B cell (primary cell): ENCODE measurements around the gene EXOC3L2. TPM values are rescaled to one million over a fixed set of nuclear protein-coding genes. Genes with fewer than 3 reads are reported as not detected.
"Not testable (repeated sequence)": the region's sequence is repeated elsewhere in the genome, so short reads cannot be mapped to it uniquely, and the experiment has no call there.

Experiments used
- ATAC-seq: fragments of 200-7000 bp; cut with Tn5 transposase; one replicate; pipeline ENCODE4 v1.10.0; 2021; ENCODE audit warnings: low read depth, mild to moderate bottlenecking, moderate number of reproducible peaks, moderate library complexity
- CTCF ChIA-PET: fragments of 350-600 bp; sonication (Branson Sonifier 250); formaldehyde crosslinking; loops from one replicate; lab custom pipeline; 2021; ENCODE audit warnings: antibody characterized with exemption, inconsistent platforms; lab: Charles Lee
- POLR2A ChIA-PET: fragments of 350-600 bp; sonication (Branson Sonifier 250); formaldehyde crosslinking; loops from one replicate; lab custom pipeline; 2021; ENCODE audit warnings: antibody characterized with exemption; lab: Charles Lee
- DNase-seq: peaks from one replicate; pipeline ENCODE4 v3.0.0; 2013
- H2AFZ ChIP-seq: 2 replicates; pipeline ENCODE4 v1.6.1; 2012; ENCODE audit warnings: mild to moderate bottlenecking, low read depth, low read length; ENCODE audit not compliant: insufficient read depth, poor library complexity, severe bottlenecking
- H3K27ac ChIP-seq, 2 donors: 1 replicate in 1 of 2; 2 replicates in 1 of 2; pipeline ENCODE4 v1.5.1; 2012 to 2013; ENCODE audit warnings: low read length in 2 of 2, mild to moderate bottlenecking in 2 of 2, moderate library complexity in 1 of 2
- H3K27me3 ChIP-seq, 4 experiments: fragments of 200-600 bp in 1 of 4; sonication (generic) in 1 of 4; replicated peaks in 1 of 4; 1 replicate in 2 of 4; 2 replicates in 2 of 4; pipeline versions ENCODE4 v1.6.1 to v1.7.0; 2013 to 2016; ENCODE audit warnings: low read length in 3 of 4, mild to moderate bottlenecking in 2 of 4, mixed read lengths in 1 of 4, moderate library complexity in 1 of 4; ENCODE audit not compliant: insufficient read depth in 4 of 4, control insufficient read depth in 3 of 4; ENCODE audit errors: control extremely low read depth in 1 of 4
- H3K36me3 ChIP-seq, 2 experiments: replicated peaks in 1 of 2; 1 replicate in 1 of 2; 2 replicates in 1 of 2; pipeline versions ENCODE4 v1.6.1 to v1.7.1; 2013; ENCODE audit warnings: low read length in 1 of 2; ENCODE audit not compliant: insufficient read depth in 2 of 2, control insufficient read depth in 1 of 2; ENCODE audit errors: control extremely low read depth in 1 of 2, extremely low read depth in 1 of 2
- H3K4me1 ChIP-seq, 2 donors: fragments of 200-600 bp in 1 of 2; sonication (generic) in 1 of 2; 1 replicate in 1 of 2; 2 replicates in 1 of 2; pipeline versions ENCODE4 v1.5.1 to v1.6.1; 2013 to 2017; ENCODE audit warnings: low read length in 2 of 2; ENCODE audit not compliant: control insufficient read depth in 2 of 2, insufficient read depth in 2 of 2
- H3K4me2 ChIP-seq: replicated peaks from 2 replicates; pipeline ENCODE3; 2012; ENCODE audit warnings: mild to moderate bottlenecking, low read depth, low read length; ENCODE audit not compliant: poor library complexity, severe bottlenecking
- H3K4me3 ChIP-seq, 5 experiments: fragments of 200-600 bp in 1 of 5; sonication (generic) in 1 of 5; 1 replicate in 3 of 5; 2 replicates in 2 of 5; pipeline versions ENCODE4 v1.5.1 to v1.7.0; 2011 to 2016; ENCODE audit warnings: low read length in 4 of 5, mild to moderate bottlenecking in 4 of 5, low read depth in 2 of 5, control low read depth in 1 of 5, moderate library complexity in 1 of 5; ENCODE audit not compliant: insufficient read depth in 1 of 5; ENCODE audit errors: control extremely low read depth in 1 of 5, extremely low read depth in 1 of 5
- H3K79me2 ChIP-seq: fragments of 200-600 bp; sonication (generic); one replicate; pipeline ENCODE4 v1.6.0; 2016; ENCODE audit warnings: low read length; ENCODE audit not compliant: control insufficient read depth, insufficient read depth
- H3K9ac ChIP-seq: fragments of 200-600 bp; sonication (generic); 2 replicates; pipeline ENCODE4 v1.6.1; 2017; ENCODE audit warnings: mild to moderate bottlenecking, low read length, moderate library complexity
- H3K9me3 ChIP-seq, 3 donors: one replicate each; pipeline versions ENCODE4 v1.6.1 to v1.7.1; 2013; ENCODE audit warnings: low read length in 2 of 3; ENCODE audit not compliant: control insufficient read depth in 2 of 3, insufficient read depth in 1 of 3; ENCODE audit errors: control extremely low read depth in 1 of 3
- H4K20me1 ChIP-seq: 2 replicates; pipeline ENCODE4 v1.6.0; 2012; ENCODE audit warnings: mild to moderate bottlenecking, low read length; ENCODE audit not compliant: insufficient read depth, control insufficient read depth, poor library complexity, severe bottlenecking
- H3K27ac Mint-ChIP-seq: one replicate; pipeline ENCODE4 v1.8.0; 2021; ENCODE audit warnings: mixed read lengths
- H3K27me3 Mint-ChIP-seq: one replicate; pipeline ENCODE4 v1.8.0; 2021; ENCODE audit warnings: mixed read lengths
- H3K4me1 Mint-ChIP-seq: one replicate; pipeline ENCODE4 v1.8.0; 2021; ENCODE audit warnings: mixed read lengths
- H3K4me3 Mint-ChIP-seq: one replicate; pipeline ENCODE4 v1.8.0; 2021; ENCODE audit warnings: mixed read lengths
- H3K9me3 Mint-ChIP-seq: one replicate; pipeline ENCODE4 v1.8.0; 2022; ENCODE audit warnings: mixed read lengths; ENCODE audit not compliant: insufficient read depth
- EZH2 ChIP-seq: IDR thresholded peaks from 2 replicates; pipeline ENCODE4 v1.6.1; 2012; ENCODE audit warnings: borderline replicate concordance, low read depth, mild to moderate bottlenecking, moderate library complexity, low read length; ENCODE audit not compliant: insufficient read depth, poor library complexity, severe bottlenecking
- WGBS: methylation state at CpG from one replicate; pipeline ENCODE4 v1.1.5; 2013; ENCODE audit warnings: missing lambda C conversion rate; ENCODE audit not compliant: insufficient coverage; 5-methylcytosine and 5-hydroxymethylcytosine counted together
- intact Hi-C: fragments of 100-400 bp; cut with micrococcal nuclease; formaldehyde crosslinking; loops from one replicate; pipeline ENCODE4 v1.10.0; 2022
- polyA plus RNA-seq: library from polyadenylated mRNA; depleted of rRNA; stranded (reverse); fragments of >200 nt; gene quantifications from 2 replicates; pipeline ENCODE4 v1.2.3, GENCODE V29; 2012
- total RNA-seq, 2 donors: library from RNA; stranded (reverse); fragments of 120-200 nt in 1 of 2; gene quantifications; 1 replicate in 1 of 2; 2 replicates in 1 of 2; pipeline versions ENCODE4 v1.2.3 to v1.2.4, GENCODE V29; 2013 to 2022
- TF ChIP-seq, protein P1 (sequence below): fragments of 200-600 bp; IDR thresholded peaks from one replicate; pipeline ENCODE4 v1.8.0; 2022; ENCODE audit warnings: antibody characterized with exemption, mild to moderate bottlenecking

The EXOC3L2 gene
- total and polyA plus RNA-seq, 2 donors (not counting 1 experiment from before 2014, with no cell fraction given): not detected

DNA sequence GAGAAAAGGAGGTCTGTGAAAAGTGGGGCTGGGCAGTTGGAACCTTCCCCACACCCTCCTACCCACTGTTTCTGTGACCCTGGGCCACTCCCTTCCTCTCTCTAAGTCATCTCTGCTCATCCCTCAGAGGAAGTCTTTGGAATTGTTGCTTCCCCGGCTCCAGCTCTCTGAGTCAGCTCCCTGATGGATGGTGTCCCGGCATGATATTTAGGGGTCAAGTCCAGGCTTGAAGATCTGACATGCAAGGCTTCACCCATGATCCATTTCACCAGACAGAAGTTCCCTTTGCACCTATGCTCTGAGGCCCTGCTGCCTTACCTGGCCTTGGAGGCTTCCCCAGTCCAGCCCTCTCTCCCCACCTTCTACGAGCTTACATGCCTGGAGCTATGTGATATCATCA lies 13.3 kb downstream of the EXOC3L2 start:
- H3K4me1 ChIP-seq: peaks cover 10 to 13% of the 10 kb centered on the region in 2 donors
- DNase-seq (no peak), ATAC-seq (no peak)
- peaks cover 0 to 18% (median 2%) of the 10 kb centered on the region in 4 experiments for H3K27me3 ChIP-seq
- H4K20me1 ChIP-seq: no peaks in the 10 kb centered on the region
- H3K27me3 Mint-ChIP-seq: peaks cover 28% of the 10 kb centered on the region
- H3K4me3 ChIP-seq: no peak overlapping the region
- intact Hi-C loops: no loop called here
- H3K9ac ChIP-seq: no peak overlapping the region
- no peaks in the 10 kb centered on the region for H3K9me3 ChIP-seq
- no peaks in the 10 kb centered on the region for H3K9me3 Mint-ChIP-seq
- 78% methylated on average over 3 of the region's 3 CpGs for WGBS
- CTCF ChIA-PET: no interaction called here
- H2AFZ ChIP-seq: no peak overlapping the region
- H3K36me3 ChIP-seq: no peaks in the 10 kb centered on the region
- no peak overlapping the region for H3K4me2 ChIP-seq
- H3K79me2 ChIP-seq: no peaks in the 10 kb centered on the region
- POLR2A ChIA-PET: no interaction called here
- peaks cover 16% of the 10 kb centered on the region for H3K4me1 Mint-ChIP-seq
- TF ChIP-seq, protein P1, sequence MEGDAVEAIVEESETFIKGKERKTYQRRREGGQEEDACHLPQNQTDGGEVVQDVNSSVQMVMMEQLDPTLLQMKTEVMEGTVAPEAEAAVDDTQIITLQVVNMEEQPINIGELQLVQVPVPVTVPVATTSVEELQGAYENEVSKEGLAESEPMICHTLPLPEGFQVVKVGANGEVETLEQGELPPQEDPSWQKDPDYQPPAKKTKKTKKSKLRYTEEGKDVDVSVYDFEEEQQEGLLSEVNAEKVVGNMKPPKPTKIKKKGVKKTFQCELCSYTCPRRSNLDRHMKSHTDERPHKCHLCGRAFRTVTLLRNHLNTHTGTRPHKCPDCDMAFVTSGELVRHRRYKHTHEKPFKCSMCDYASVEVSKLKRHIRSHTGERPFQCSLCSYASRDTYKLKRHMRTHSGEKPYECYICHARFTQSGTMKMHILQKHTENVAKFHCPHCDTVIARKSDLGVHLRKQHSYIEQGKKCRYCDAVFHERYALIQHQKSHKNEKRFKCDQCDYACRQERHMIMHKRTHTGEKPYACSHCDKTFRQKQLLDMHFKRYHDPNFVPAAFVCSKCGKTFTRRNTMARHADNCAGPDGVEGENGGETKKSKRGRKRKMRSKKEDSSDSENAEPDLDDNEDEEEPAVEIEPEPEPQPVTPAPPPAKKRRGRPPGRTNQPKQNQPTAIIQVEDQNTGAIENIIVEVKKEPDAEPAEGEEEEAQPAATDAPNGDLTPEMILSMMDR: no peak
- no peak for TF ChIP-seq EZH2
- no peak overlapping the region for H3K27ac Mint-ChIP-seq
- no peak overlapping the region for H3K4me3 Mint-ChIP-seq
- H3K27ac ChIP-seq: no peak overlapping the region

DNA sequence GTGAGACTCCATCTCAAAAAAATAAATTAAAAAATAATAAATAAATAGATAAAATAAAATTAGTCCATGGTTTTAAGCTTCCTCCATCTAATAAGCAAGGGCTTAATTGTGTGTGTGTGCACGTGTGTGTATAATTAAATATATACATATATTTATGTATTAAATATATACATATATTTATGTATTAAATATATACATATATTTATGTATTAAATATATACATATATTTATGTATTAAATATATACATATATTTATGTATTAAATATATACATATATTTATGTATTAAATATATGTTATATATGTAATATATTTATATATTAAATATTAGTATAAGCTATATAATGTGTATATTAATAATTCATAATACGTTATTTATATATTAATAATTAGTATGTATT lies 16.2 kb downstream of the EXOC3L2 start:
- H2AFZ ChIP-seq, H3K9ac ChIP-seq, CTCF ChIA-PET, H3K36me3 ChIP-seq, DNase-seq, H3K27ac ChIP-seq, H3K4me3 ChIP-seq, H3K79me2 ChIP-seq, POLR2A ChIA-PET, H3K9me3 Mint-ChIP-seq, H3K4me3 Mint-ChIP-seq, H3K4me1 Mint-ChIP-seq, ATAC-seq, H4K20me1 ChIP-seq, intact Hi-C loops, H3K27ac Mint-ChIP-seq, H3K4me2 ChIP-seq, H3K4me1 ChIP-seq, H3K9me3 ChIP-seq: not testable (repeated sequence)
- peaks cover 0 to 14% (median 2%) of the 10 kb centered on the region in 4 experiments for H3K27me3 ChIP-seq
- H3K27me3 Mint-ChIP-seq: peaks cover 24% of the 10 kb centered on the region
- no CpG with 5 or more reads among the region's 2 CpGs for WGBS
